Measurements from ENCODE around the gene AHDC1.
A peak's percentile ranks its signal among the peaks of the same experiment; 100 is the strongest.

The AHDC1 gene

GRCh38 chr1:27614043-27614624 is 10.2 kb upstream of the AHDC1 start:
- DNase-seq (ENCODE audit: low read depth in 2 of 2), result no peak

GRCh38 chr1:27612718-27613117 is 8.8 kb upstream of the AHDC1 start:
- DNase-seq (ENCODE audit: low read depth in 2 of 2), result no peak

GRCh38 chr1:27611450-27611849 is 7.5 kb upstream of the AHDC1 start:
- no peak for DNase-seq (ENCODE audit: low read depth in 2 of 2)

- DNase-seq (ENCODE audit: low read depth in 2 of 2), result no peak
Measured at GRCh38 chr1:27609618-27610240, 5.8 kb upstream of the AHDC1 start.

- no peak for DNase-seq (ENCODE audit: low read depth in 2 of 2)
Measured at GRCh38 chr1:27609210-27609555, 5.2 kb upstream of the AHDC1 start.

- no peak for DNase-seq (ENCODE audit: low read depth in 2 of 2)
Measured at GRCh38 chr1:27607239-27607804, 3.4 kb upstream of the AHDC1 start.

GRCh38 chr1:27606708-27607238 is 2.8 kb upstream of the AHDC1 start:
- DNase-seq (ENCODE audit: low read depth in 2 of 2), result no peak

- peak in 1 of 2 donors; percentile 43 for DNase-seq (ENCODE audit: low read depth in 2 of 2)
Measured at GRCh38 chr1:27605796-27606707, 2.1 kb upstream of the AHDC1 start.

- DNase-seq (ENCODE audit: low read depth in 2 of 2), result no peak
Measured at GRCh38 chr1:27605300-27605766, 1.4 kb upstream of the AHDC1 start.

GRCh38 chr1:27604579-27605299 is 795 bp upstream of the AHDC1 start:
- no peak for DNase-seq (ENCODE audit: low read depth in 2 of 2)

GRCh38 chr1:27603309-27603680 is 649 bp downstream of the AHDC1 start:
- DNase-seq (ENCODE audit: low read depth in 2 of 2), result no peak

- no peak for DNase-seq (ENCODE audit: low read depth in 2 of 2)
Measured at GRCh38 chr1:27602462-27603308, 1.3 kb downstream of the AHDC1 start.

- no peak for DNase-seq (ENCODE audit: low read depth in 2 of 2)
Measured at GRCh38 chr1:27601771-27602461, 2.0 kb downstream of the AHDC1 start.

GRCh38 chr1:27601321-27601770 is 2.6 kb downstream of the AHDC1 start:
- no peak for DNase-seq (ENCODE audit: low read depth in 2 of 2)

GRCh38 chr1:27600498-27601175 is 3.3 kb downstream of the AHDC1 start:
- DNase-seq (ENCODE audit: low read depth in 2 of 2), result no peak

- DNase-seq (ENCODE audit: low read depth in 2 of 2), result no peak
Measured at GRCh38 chr1:27599605-27600497, 4.1 kb downstream of the AHDC1 start.

GRCh38 chr1:27598902-27599528 is 4.9 kb downstream of the AHDC1 start:
- DNase-seq (ENCODE audit: low read depth in 2 of 2), result no peak

- DNase-seq (ENCODE audit: low read depth in 2 of 2), result no peak
Measured at GRCh38 chr1:27598295-27598687, 5.7 kb downstream of the AHDC1 start.
